Ectodermal cell (in vitro differentiated cells): ENCODE data around the gene KRT16. TPM values are rescaled to one million over a fixed set of nuclear protein-coding genes. Genes with fewer than 3 reads are reported as not detected.
"Not testable (repeated sequence)": the region's sequence is repeated elsewhere in the genome, so short reads cannot be mapped to it uniquely, and the experiment has no call there.

Experiments
- H3K27ac ChIP-seq: 2 replicates; pipeline ENCODE4 v1.7.0; 2013; ENCODE audit warnings: mild to moderate bottlenecking, low read depth, low read length; ENCODE audit not compliant: insufficient read depth, poor library complexity, severe bottlenecking
- H3K27me3 ChIP-seq: 2 replicates; pipeline ENCODE4 v1.7.0; 2013; ENCODE audit warnings: mild to moderate bottlenecking, low read length; ENCODE audit not compliant: insufficient read depth, control insufficient read depth, poor library complexity, severe bottlenecking
- H3K36me3 ChIP-seq: one replicate; pipeline ENCODE4 v1.7.0; 2013; ENCODE audit warnings: low read length; ENCODE audit not compliant: control insufficient read depth, insufficient read depth
- H3K4me1 ChIP-seq: one replicate; pipeline ENCODE4 v1.7.0; 2013; ENCODE audit warnings: low read length; ENCODE audit not compliant: control insufficient read depth, insufficient read depth
- H3K4me3 ChIP-seq: 2 replicates; pipeline ENCODE4 v1.7.0; 2013; ENCODE audit warnings: low read depth, low read length, control low read depth; ENCODE audit not compliant: insufficient read depth
- H3K9me3 ChIP-seq: 2 replicates; pipeline ENCODE4 v1.7.0; 2013; ENCODE audit warnings: mild to moderate bottlenecking, low read length, moderate library complexity; ENCODE audit not compliant: control insufficient read depth
- WGBS, 2 experiments: methylation state at CpG; one replicate each; pipeline ENCODE4 v1.1.7; 2013; ENCODE audit warnings: missing lambda C conversion rate in 2 of 2; 5-methylcytosine and 5-hydroxymethylcytosine counted together
- polyA plus RNA-seq, 4 experiments: library from polyadenylated mRNA; stranded (reverse); fragments of 50-300 nt; gene quantifications; one replicate each; pipeline ENCODE4 v1.2.3, GENCODE V29; 2013

The KRT16 gene
- 0.31 TPM for polyA plus RNA-seq (2013, experiment 1 of 4)
- 0.16 TPM for polyA plus RNA-seq (2013, experiment 2 of 4)
- polyA plus RNA-seq (2013, experiment 3 of 4) = 0.27 TPM
- not detected for polyA plus RNA-seq (2013, experiment 4 of 4)

GRCh38 chr17:41612376-41613160 is at the start of gene KRT16:
Gene KRT16, minus strand, starts transcription at chr17:41612767. Its CDS starts 79 bp downstream, at chr17:41612688.
- peaks cover 12% of the 10 kb centered on the region for H3K4me1 ChIP-seq
- not testable (repeated sequence) for H3K27me3 ChIP-seq, H3K27ac ChIP-seq, H3K36me3 ChIP-seq, H3K9me3 ChIP-seq, H3K4me3 ChIP-seq
- WGBS, 2 experiments = 89 to 92% methylated on average over 31 of the region's 31 CpGs

GRCh38 chr17:41660221-41660711 is 47.7 kb upstream of the KRT16 start:
- no peak overlapping the region for H3K27ac ChIP-seq
- no peaks in the 10 kb centered on the region for H3K9me3 ChIP-seq
- peaks cover 6% of the 10 kb centered on the region for H3K27me3 ChIP-seq
- no peak overlapping the region for H3K4me3 ChIP-seq
- H3K36me3 ChIP-seq = no peaks in the 10 kb centered on the region
- WGBS, 2 experiments = 88 to 89% methylated on average over 8 of the region's 8 CpGs
- peaks cover 6% of the 10 kb centered on the region for H3K4me1 ChIP-seq

DNA sequence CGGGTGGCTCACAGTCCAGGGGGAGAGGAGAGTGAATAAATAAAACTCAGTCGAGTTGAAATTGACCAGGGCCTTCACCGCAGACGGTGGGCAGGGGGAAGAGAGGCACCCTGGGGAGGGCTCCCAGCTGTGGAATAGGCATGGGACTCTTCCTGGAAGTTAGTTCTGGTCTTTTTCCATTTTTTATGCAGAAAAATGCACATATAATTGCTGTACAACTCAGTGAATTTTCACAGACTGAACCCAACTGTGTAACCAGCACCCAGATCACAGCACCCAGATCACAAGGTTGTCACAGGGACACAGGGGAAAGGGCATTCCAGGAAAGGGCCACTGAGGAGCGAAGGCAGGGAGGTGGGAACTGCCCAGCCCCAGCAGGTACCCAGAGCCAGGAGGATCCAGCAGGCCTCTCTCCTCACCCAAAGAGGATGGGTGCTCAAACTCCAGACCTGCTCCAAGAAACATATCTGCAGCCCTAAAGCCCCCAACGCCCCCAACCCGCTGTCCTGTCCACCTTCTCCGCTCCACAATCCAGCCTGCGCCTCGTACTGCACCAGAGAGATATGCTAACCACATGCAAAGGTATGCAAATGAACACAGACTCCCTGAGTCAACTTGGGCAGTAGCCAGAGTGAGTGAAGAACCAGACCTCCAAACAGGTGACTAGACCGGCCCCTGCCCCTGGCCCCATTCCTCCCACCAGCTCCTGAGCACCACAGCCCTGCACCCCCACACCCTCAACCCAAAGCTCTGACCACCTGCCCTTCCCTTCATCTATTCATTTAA is 47.1 kb upstream of the KRT16 start:
- WGBS, 2 experiments = 88 to 90% methylated on average over 11 of the region's 11 CpGs
- no peak overlapping the region for H3K27ac ChIP-seq
- H3K9me3 ChIP-seq = no peaks in the 10 kb centered on the region
- H3K4me1 ChIP-seq = peaks cover 9% of the 10 kb centered on the region
- no peak overlapping the region for H3K4me3 ChIP-seq
- peaks cover 6% of the 10 kb centered on the region for H3K27me3 ChIP-seq
- no peaks in the 10 kb centered on the region for H3K36me3 ChIP-seq

GRCh38 chr17:41658846-41659245 is 46.3 kb upstream of the KRT16 start:
- WGBS, 2 experiments = 72% methylated on average over 5 of the region's 5 CpGs
- no peaks in the 10 kb centered on the region for H3K36me3 ChIP-seq
- no peaks in the 10 kb centered on the region for H3K9me3 ChIP-seq
- H3K27me3 ChIP-seq = peaks cover 6% of the 10 kb centered on the region
- peaks cover 9% of the 10 kb centered on the region for H3K4me1 ChIP-seq
- no peak overlapping the region for H3K4me3 ChIP-seq
- no peak overlapping the region for H3K27ac ChIP-seq

GRCh38 chr17:41657936-41658335 is 45.4 kb upstream of the KRT16 start:
- H3K4me3 ChIP-seq = no peak overlapping the region
- no peak overlapping the region for H3K27ac ChIP-seq
- no peaks in the 10 kb centered on the region for H3K36me3 ChIP-seq
- 94 to 95% methylated on average over 12 of the region's 12 CpGs for WGBS, 2 experiments
- no peaks in the 10 kb centered on the region for H3K27me3 ChIP-seq
- H3K9me3 ChIP-seq = no peaks in the 10 kb centered on the region
- peaks cover 9% of the 10 kb centered on the region for H3K4me1 ChIP-seq

DNA sequence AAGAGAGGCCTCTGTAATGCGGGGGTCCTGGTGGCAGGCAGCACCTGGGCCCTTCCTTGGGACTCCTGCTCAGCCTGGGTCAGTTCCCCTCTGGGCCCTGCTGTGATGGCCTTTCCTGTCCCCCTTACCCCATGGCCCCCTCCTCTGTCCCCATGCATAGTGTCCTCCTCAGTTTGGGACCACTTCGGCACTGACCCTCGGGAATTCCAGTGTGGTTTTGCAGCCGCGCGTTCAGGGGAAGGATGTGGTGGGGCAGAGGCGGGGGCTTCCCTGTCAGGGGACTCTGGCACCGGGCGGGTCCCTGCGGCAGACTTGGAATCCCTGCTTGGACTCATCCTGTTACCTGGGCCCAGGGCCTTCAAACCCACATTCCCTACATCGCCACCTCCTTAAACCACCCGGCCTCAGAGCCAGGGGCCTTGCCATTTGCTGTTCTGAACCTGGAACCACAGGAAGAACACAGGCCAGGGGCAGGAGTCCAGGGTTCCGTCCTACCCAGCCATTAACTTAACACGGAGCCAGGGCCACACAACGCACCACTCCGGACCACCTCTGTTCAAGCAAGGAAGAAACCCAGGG is 44.7 kb upstream of the KRT16 start:
- Histone ChIP-seq H3K36me3 (no peaks in the 10 kb centered on the region), H3K27ac (no peak overlapping the region), H3K27me3 (no peaks in the 10 kb centered on the region), H3K4me1 (peaks cover 9% of the 10 kb centered on the region), H3K9me3 (no peaks in the 10 kb centered on the region), H3K4me3 (no peak overlapping the region)
- whole genome bisulfite sequencing, 2 experiments = 93 to 96% methylated on average over 16 of the region's 16 CpGs

GRCh38 chr17:41656249-41657023 is 43.9 kb upstream of the KRT16 start:
- H3K36me3 ChIP-seq = no peaks in the 10 kb centered on the region
- no peaks in the 10 kb centered on the region for H3K9me3 ChIP-seq
- H3K4me3 ChIP-seq = no peak overlapping the region
- 92% methylated on average over 16 of the region's 16 CpGs for WGBS, 2 experiments
- peaks cover 9% of the 10 kb centered on the region for H3K4me1 ChIP-seq
- no peaks in the 10 kb centered on the region for H3K27me3 ChIP-seq
- H3K27ac ChIP-seq = no peak overlapping the region

- Histone ChIP-seq H3K27ac (no peak overlapping the region), H3K27me3 (no peaks in the 10 kb centered on the region), H3K4me1 (peaks cover 9% of the 10 kb centered on the region), H3K9me3 (no peaks in the 10 kb centered on the region), H3K4me3 (no peak overlapping the region), H3K36me3 (no peaks in the 10 kb centered on the region)
- WGBS, 2 experiments = 56 to 57% methylated on average over 18 of the region's 18 CpGs
Observed at GRCh38 chr17:41655611-41656111, 43.1 kb upstream of the KRT16 start.

- 87 to 89% methylated on average over 24 of the region's 24 CpGs for WGBS, 2 experiments
- H3K27me3 ChIP-seq = no peaks in the 10 kb centered on the region
- no peak overlapping the region for H3K4me3 ChIP-seq
- no peaks in the 10 kb centered on the region for H3K36me3 ChIP-seq
- H3K4me1 ChIP-seq = peaks cover 9% of the 10 kb centered on the region
- no peaks in the 10 kb centered on the region for H3K9me3 ChIP-seq
- no peak overlapping the region for H3K27ac ChIP-seq
Observed at GRCh38 chr17:41654678-41655607, 42.4 kb upstream of the KRT16 start.
